Measurements from ENCODE around the gene U2AF2. TPM values are rescaled to one million over a fixed set of nuclear protein-coding genes. Genes with fewer than 3 reads are reported as not detected.

U2AF2 gene
- total and polyA plus RNA-seq, 2 experiments from 2014 or later: 22.4 to 150 TPM

GRCh38 chr19:55689411-55690108, 34.7 kb downstream of the U2AF2 start:
- H3K79me2 ChIP-seq (ENCODE audit: insufficient read depth): peaks cover 39% of the 10 kb centered on the region
- no peak for TF ChIP-seq EZH2phosphoT487 (IDR thresholded peaks at IDR 0.05; ENCODE audit: insufficient read depth, low read depth)
- no peak for TF ChIP-seq EZH2 (IDR thresholded peaks at IDR 0.05; ENCODE audit: insufficient read depth, poor library complexity, severe bottlenecking)
- H3K9ac ChIP-seq: no peak overlapping the region
- H3K9me2 ChIP-seq (ENCODE audit: insufficient read depth): no peaks in the 10 kb centered on the region
- H2AFZ ChIP-seq: no peak overlapping the region
- no peak for DNase-seq
- no peak overlapping the region for H3K4me2 ChIP-seq (ENCODE audit: unreplicated experiment)
- H3K36me3 ChIP-seq (ENCODE audit: low read depth): no peaks in the 10 kb centered on the region
- no peaks in the 10 kb centered on the region for H3K4me1 ChIP-seq (ENCODE audit: insufficient read depth)
- H3F3A ChIP-seq (ENCODE audit: insufficient read depth): no peaks in the 10 kb centered on the region
- H3K27ac ChIP-seq: no peak overlapping the region
- no peak overlapping the region for H3K4me3 ChIP-seq
- 90 to 94% methylated on average over 21 to 35 of the region's 35 CpGs for WGBS, 2 experiments (ENCODE audit: low coverage in 1 of 2, low lambda C conversion rate in 2 of 2, missing lambda C conversion rate in 2 of 2)
- in situ Hi-C loops (cut with MboI): no loop called here
- H3K9me3 ChIP-seq (ENCODE audit: low read depth): no peaks in the 10 kb centered on the region
- H3K27me3 ChIP-seq (replicated peaks; ENCODE audit: insufficient read depth): no peaks in the 10 kb centered on the region
- H4K20me1 ChIP-seq (ENCODE audit: insufficient read depth): no peaks in the 10 kb centered on the region

DNA sequence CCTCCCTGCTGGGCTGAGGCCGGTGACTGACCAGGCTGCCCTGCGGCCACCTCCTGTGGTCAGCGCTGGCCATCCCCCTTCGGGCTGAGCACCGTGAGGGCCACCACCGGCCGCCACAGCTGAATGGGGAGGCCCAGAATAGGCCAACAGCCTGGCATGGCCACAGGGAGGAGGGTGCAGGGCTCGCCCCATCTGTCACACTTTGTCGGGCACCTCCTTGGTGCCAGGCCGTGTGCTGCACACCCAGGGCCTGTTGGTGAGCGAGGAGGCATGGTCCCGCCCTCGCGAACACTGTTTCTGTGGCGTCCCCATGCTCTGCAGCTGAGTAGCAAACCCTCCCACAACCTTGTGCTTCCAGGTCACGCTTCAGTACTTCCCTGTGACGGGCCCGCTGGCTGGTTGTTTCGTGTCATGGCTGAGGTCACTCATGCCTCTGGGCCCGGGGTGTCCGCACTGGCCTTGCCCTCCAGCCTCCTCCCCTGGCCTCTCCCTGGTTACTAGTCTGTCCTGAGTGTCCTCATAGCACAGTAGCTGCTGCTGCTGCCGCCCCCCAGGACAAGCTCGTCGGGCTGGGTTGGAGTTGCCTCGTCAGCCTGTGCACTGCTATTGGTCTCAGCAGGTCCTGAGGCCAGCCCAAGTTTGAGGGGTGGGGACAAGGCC, 35.4 kb downstream of the U2AF2 start:
- Histone ChIP-seq H3K9me2 (ENCODE audit: insufficient read depth) (no peaks in the 10 kb centered on the region), H3F3A (ENCODE audit: insufficient read depth) (no peaks in the 10 kb centered on the region), H3K9me3 (ENCODE audit: low read depth) (no peaks in the 10 kb centered on the region), H3K79me2 (ENCODE audit: insufficient read depth) (peaks cover 32% of the 10 kb centered on the region), H3K36me3 (ENCODE audit: low read depth) (no peaks in the 10 kb centered on the region), H3K4me3 (no peak overlapping the region), H4K20me1 (ENCODE audit: insufficient read depth) (no peaks in the 10 kb centered on the region), H3K4me2 (ENCODE audit: unreplicated experiment) (no peak overlapping the region), H3K27ac (no peak overlapping the region), H3K9ac (no peak overlapping the region), H3K27me3 (replicated peaks; ENCODE audit: insufficient read depth) (no peaks in the 10 kb centered on the region), H3K4me1 (ENCODE audit: insufficient read depth) (no peaks in the 10 kb centered on the region), H2AFZ (no peak overlapping the region)
- in situ Hi-C loops (cut with MboI): no loop called here
- no peak for DNase-seq
- TF ChIP-seq EZH2phosphoT487 (IDR thresholded peaks at IDR 0.05; ENCODE audit: insufficient read depth, low read depth) (no peak), EZH2 (IDR thresholded peaks at IDR 0.05; ENCODE audit: insufficient read depth, poor library complexity, severe bottlenecking) (no peak)
- 92% methylated on average over 24 of the region's 25 CpGs for WGBS, 2 experiments (ENCODE audit: low coverage in 1 of 2, low lambda C conversion rate in 2 of 2, missing lambda C conversion rate in 2 of 2)

DNA sequence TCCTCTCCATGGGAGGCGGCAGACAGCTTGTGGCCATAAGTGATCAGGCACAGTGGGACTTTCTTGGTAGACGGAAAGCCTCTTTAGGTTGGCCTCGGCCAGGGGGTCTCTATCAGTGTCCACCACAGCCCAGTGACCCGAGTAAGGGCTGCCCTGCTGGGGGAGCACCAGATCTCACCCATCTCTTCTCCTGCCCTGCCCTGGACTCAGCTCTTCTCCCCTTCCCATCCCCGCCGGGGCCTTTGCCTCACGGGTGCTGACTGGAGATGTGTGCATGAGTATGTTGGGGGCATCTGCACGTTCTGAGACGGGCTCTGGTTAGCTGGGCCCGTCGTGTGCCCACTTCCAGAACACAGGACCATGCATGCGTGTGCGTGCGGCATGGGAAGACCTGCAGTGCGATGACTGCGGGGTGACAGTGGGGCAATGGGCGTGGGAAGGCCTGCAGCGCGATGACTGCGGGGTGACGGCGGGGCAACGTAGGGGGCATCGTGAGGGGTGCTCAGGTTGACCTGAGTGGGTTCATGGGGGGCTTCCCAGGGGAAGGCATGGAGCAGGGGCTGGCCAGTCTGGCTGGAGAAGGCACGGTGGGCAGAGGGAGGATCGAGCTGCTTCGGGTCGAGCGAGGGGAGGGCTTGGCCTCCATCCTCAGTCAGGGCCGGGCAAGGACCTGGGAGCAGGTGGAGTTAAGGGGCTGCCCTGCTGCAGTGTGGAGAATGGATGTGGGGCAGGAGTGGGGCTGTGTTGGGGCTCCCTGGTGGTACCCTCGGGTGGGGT, 36.1 kb downstream of the U2AF2 start:
- Histone ChIP-seq H4K20me1 (ENCODE audit: insufficient read depth) (no peaks in the 10 kb centered on the region), H3K4me3 (no peak overlapping the region), H3K9ac (no peak overlapping the region), H2AFZ (no peak overlapping the region), H3K27me3 (replicated peaks; ENCODE audit: insufficient read depth) (no peaks in the 10 kb centered on the region), H3K79me2 (ENCODE audit: insufficient read depth) (peaks cover 25% of the 10 kb centered on the region), H3K9me2 (ENCODE audit: insufficient read depth) (no peaks in the 10 kb centered on the region), H3K9me3 (ENCODE audit: low read depth) (no peaks in the 10 kb centered on the region), H3K36me3 (ENCODE audit: low read depth) (peaks cover 3% of the 10 kb centered on the region; the same call in 1 of the 2 replicates), H3K4me1 (ENCODE audit: insufficient read depth) (no peaks in the 10 kb centered on the region), H3F3A (ENCODE audit: insufficient read depth) (no peaks in the 10 kb centered on the region), H3K4me2 (ENCODE audit: unreplicated experiment) (no peak overlapping the region), H3K27ac (no peak overlapping the region)
- no peak for DNase-seq
- WGBS, 2 experiments (ENCODE audit: low coverage in 1 of 2, low lambda C conversion rate in 2 of 2, missing lambda C conversion rate in 2 of 2): 88 to 89% methylated on average over 17 to 31 of the region's 31 CpGs
- TF ChIP-seq EZH2phosphoT487 (IDR thresholded peaks at IDR 0.05; ENCODE audit: insufficient read depth, low read depth): no peak
- TF ChIP-seq EZH2 (IDR thresholded peaks at IDR 0.05; ENCODE audit: insufficient read depth, poor library complexity, severe bottlenecking): no peak
- in situ Hi-C loops (cut with MboI): no loop called here

- no peak for DNase-seq
- Histone ChIP-seq H3K4me1 (ENCODE audit: insufficient read depth) (no peaks in the 10 kb centered on the region), H3F3A (ENCODE audit: insufficient read depth) (no peaks in the 10 kb centered on the region), H3K27me3 (replicated peaks; ENCODE audit: insufficient read depth) (no peaks in the 10 kb centered on the region), H3K4me3 (no peak overlapping the region), H3K9me3 (ENCODE audit: low read depth) (no peaks in the 10 kb centered on the region), H3K27ac (no peak overlapping the region), H3K4me2 (ENCODE audit: unreplicated experiment) (no peak overlapping the region), H2AFZ (no peak overlapping the region), H3K9ac (no peak overlapping the region), H4K20me1 (ENCODE audit: insufficient read depth) (no peaks in the 10 kb centered on the region), H3K36me3 (ENCODE audit: low read depth) (peaks cover 3% of the 10 kb centered on the region; the same call in 1 of the 2 replicates), H3K79me2 (ENCODE audit: insufficient read depth) (peaks cover 16% of the 10 kb centered on the region), H3K9me2 (ENCODE audit: insufficient read depth) (no peaks in the 10 kb centered on the region)
- in situ Hi-C loops (cut with MboI): no loop called here
- 88 to 94% methylated on average over 14 to 31 of the region's 31 CpGs for WGBS, 2 experiments (ENCODE audit: low coverage in 1 of 2, low lambda C conversion rate in 2 of 2, missing lambda C conversion rate in 2 of 2)
- TF ChIP-seq EZH2 (IDR thresholded peaks at IDR 0.05; ENCODE audit: insufficient read depth, poor library complexity, severe bottlenecking): no peak
- TF ChIP-seq EZH2phosphoT487 (IDR thresholded peaks at IDR 0.05; ENCODE audit: insufficient read depth, low read depth): no peak
Observed at GRCh38 chr19:55691561-55692481, 37.0 kb downstream of the U2AF2 start.

Measured in GM23248 (cell line).